ENCODE results near the gene CFAP126. TPM values are rescaled to one million over a fixed set of nuclear protein-coding genes. Genes with fewer than 3 reads are reported as not detected.

CFAP126 gene
- polyA plus RNA-seq, 1 donor (not counting 4 experiments of a cell fraction or from before 2014, with no cell fraction given) = not detected

- Histone ChIP-seq H4K20me1 (ENCODE audit: control insufficient read depth, extremely low read depth, insufficient read depth, low read length) (no peaks in the 10 kb centered on the region), H3K27me3 (ENCODE audit: control insufficient read depth, extremely low read depth, insufficient read depth, low read length) (no peaks in the 10 kb centered on the region), H3K9me3 (ENCODE audit: control insufficient read depth, low read depth, low read length) (no peaks in the 10 kb centered on the region), H3K4me3 (ENCODE audit: control insufficient read depth in 2 of 3, extremely low read depth in 1 of 3, insufficient read depth in 2 of 3, low read depth in 1 of 3, low read length in 3 of 3) (no peak overlapping the region), H3K36me3 (ENCODE audit: control insufficient read depth in 2 of 2, extremely low read depth in 1 of 2, insufficient read depth in 2 of 2, low read length in 2 of 2) (peaks cover 9 to 18% of the 10 kb centered on the region in 2 experiments), H3K79me2 (ENCODE audit: control insufficient read depth, insufficient read depth, low read length) (no peaks in the 10 kb centered on the region), H3K27ac (ENCODE audit: control insufficient read depth, insufficient read depth, low read length) (no peak overlapping the region), H3K9ac (ENCODE audit: control insufficient read depth, extremely low read depth, insufficient read depth, low read length) (no peak overlapping the region), H2AFZ (ENCODE audit: control insufficient read depth, low read length) (no peak overlapping the region), H3K4me1 (ENCODE audit: control insufficient read depth, extremely low read depth, insufficient read depth, low read length) (no peaks in the 10 kb centered on the region), H3K9me1 (ENCODE audit: control insufficient read depth, extremely low read depth, insufficient read depth, low read length) (no peaks in the 10 kb centered on the region), H3K4me2 (ENCODE audit: control insufficient read depth, extremely low read depth, insufficient read depth, low read depth, low read length) (no peak overlapping the region)
- TF ChIP-seq, protein P1, sequence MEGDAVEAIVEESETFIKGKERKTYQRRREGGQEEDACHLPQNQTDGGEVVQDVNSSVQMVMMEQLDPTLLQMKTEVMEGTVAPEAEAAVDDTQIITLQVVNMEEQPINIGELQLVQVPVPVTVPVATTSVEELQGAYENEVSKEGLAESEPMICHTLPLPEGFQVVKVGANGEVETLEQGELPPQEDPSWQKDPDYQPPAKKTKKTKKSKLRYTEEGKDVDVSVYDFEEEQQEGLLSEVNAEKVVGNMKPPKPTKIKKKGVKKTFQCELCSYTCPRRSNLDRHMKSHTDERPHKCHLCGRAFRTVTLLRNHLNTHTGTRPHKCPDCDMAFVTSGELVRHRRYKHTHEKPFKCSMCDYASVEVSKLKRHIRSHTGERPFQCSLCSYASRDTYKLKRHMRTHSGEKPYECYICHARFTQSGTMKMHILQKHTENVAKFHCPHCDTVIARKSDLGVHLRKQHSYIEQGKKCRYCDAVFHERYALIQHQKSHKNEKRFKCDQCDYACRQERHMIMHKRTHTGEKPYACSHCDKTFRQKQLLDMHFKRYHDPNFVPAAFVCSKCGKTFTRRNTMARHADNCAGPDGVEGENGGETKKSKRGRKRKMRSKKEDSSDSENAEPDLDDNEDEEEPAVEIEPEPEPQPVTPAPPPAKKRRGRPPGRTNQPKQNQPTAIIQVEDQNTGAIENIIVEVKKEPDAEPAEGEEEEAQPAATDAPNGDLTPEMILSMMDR (optimal IDR thresholded peaks at IDR 0.05 in 1 of 3, IDR thresholded peaks at IDR 0.05 in 1 of 3, conservative IDR thresholded peaks at IDR 0.05 in 1 of 3; ENCODE audit: extremely low read depth in 1 of 3, insufficient read depth in 2 of 3, low read length in 3 of 3) = no peak
- no peak for TF ChIP-seq EZH2 (IDR thresholded peaks at IDR 0.05; ENCODE audit: low read length)
- no peak for FAIRE-seq
- dilution Hi-C loops (cut with MboI; ENCODE audit: extremely low pct_ligation_motif_present, low sequenced_read_pairs) = no loop called here
- DNase-seq (ENCODE audit: low read depth, low spot score) = no peak
Measured at GRCh38 chr1:161342177-161342576, 25.5 kb downstream of the CFAP126 start.

DNA sequence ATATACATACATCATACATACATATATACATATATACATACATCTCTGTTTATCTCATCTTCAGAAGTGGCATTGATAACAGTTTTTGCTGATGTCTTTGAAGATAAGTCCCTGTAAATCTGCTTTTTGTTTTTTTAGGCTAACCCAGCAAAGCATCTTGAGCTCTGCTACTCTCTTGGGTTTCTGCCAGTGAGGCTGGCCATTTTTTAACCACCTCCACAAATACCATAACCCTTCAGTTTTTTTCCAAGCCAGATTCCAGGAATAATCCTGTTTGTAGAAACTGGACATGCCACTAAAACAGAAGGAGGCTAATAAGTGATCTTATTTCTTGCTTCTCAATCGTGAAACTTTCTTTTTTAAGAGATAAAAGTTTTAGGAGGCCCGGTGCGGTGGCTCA, 31.9 kb downstream of the CFAP126 start:
- H3K9ac ChIP-seq (ENCODE audit: control insufficient read depth, extremely low read depth, insufficient read depth, low read length) = no peak overlapping the region
- no peaks in the 10 kb centered on the region for H3K9me1 ChIP-seq (ENCODE audit: control insufficient read depth, extremely low read depth, insufficient read depth, low read length)
- no peak overlapping the region for H3K4me2 ChIP-seq (ENCODE audit: control insufficient read depth, extremely low read depth, insufficient read depth, low read depth, low read length)
- H3K36me3 ChIP-seq (ENCODE audit: control insufficient read depth in 2 of 2, extremely low read depth in 1 of 2, insufficient read depth in 2 of 2, low read length in 2 of 2) = peaks cover 13 to 21% of the 10 kb centered on the region in 2 experiments
- no peak overlapping the region for H3K4me3 ChIP-seq (ENCODE audit: control insufficient read depth in 2 of 3, extremely low read depth in 1 of 3, insufficient read depth in 2 of 3, low read depth in 1 of 3, low read length in 3 of 3)
- H3K9me3 ChIP-seq (ENCODE audit: control insufficient read depth, low read depth, low read length) = no peaks in the 10 kb centered on the region
- DNase-seq (ENCODE audit: low read depth, low spot score) (no peak), FAIRE-seq (no peak)
- H3K27me3 ChIP-seq (ENCODE audit: control insufficient read depth, extremely low read depth, insufficient read depth, low read length) = no peaks in the 10 kb centered on the region
- no peaks in the 10 kb centered on the region for H3K4me1 ChIP-seq (ENCODE audit: control insufficient read depth, extremely low read depth, insufficient read depth, low read length)
- no peak for TF ChIP-seq EZH2 (IDR thresholded peaks at IDR 0.05; ENCODE audit: low read length)
- TF ChIP-seq, protein P1 (optimal IDR thresholded peaks at IDR 0.05 in 1 of 3, IDR thresholded peaks at IDR 0.05 in 1 of 3, conservative IDR thresholded peaks at IDR 0.05 in 1 of 3; ENCODE audit: extremely low read depth in 1 of 3, insufficient read depth in 2 of 3, low read length in 3 of 3) = no peak
- no peak overlapping the region for H3K27ac ChIP-seq (ENCODE audit: control insufficient read depth, insufficient read depth, low read length)
- H4K20me1 ChIP-seq (ENCODE audit: control insufficient read depth, extremely low read depth, insufficient read depth, low read length) = no peaks in the 10 kb centered on the region
- dilution Hi-C loops (cut with MboI; ENCODE audit: extremely low pct_ligation_motif_present, low sequenced_read_pairs) = no loop called here
- H3K79me2 ChIP-seq (ENCODE audit: control insufficient read depth, insufficient read depth, low read length) = no peaks in the 10 kb centered on the region
- no peak overlapping the region for H2AFZ ChIP-seq (ENCODE audit: control insufficient read depth, low read length)
